ENCODE results near the gene TTC22.

The TTC22 gene

DNA sequence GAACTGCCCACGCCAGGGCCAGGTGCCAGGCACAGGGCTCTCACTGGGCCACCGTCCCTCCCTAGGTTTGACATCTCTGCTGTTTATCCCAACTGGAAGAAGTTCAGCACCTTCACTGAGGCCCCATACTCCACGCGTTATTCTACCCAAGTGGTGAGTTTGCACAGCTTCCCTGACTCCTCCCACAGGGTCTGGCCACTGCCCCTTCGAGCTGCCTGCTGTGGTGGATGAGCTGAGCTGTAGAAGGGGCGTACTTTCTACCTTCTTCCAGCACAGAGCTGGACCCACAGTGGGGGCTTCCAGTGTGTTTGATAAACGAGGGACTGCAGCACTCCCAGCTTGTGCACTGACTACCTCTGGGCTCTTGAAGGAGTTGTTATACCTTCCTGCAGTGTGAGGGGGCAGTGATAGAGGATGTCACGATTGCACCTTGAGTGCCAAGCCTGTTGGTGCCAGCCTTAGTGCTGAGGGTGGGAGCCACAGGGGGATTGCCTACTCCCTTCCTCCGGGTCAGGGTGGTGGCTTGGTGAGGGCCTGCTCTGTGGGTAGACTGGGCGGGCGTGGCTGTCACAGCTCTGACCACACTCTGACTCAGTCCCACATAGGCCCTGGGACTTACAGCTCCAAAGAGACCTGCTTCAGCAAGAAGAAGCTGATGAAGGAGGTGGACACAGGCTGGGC, 5.9 kb upstream of the TTC22 start:
- peak; percentile 29 for DNase-seq

DNA sequence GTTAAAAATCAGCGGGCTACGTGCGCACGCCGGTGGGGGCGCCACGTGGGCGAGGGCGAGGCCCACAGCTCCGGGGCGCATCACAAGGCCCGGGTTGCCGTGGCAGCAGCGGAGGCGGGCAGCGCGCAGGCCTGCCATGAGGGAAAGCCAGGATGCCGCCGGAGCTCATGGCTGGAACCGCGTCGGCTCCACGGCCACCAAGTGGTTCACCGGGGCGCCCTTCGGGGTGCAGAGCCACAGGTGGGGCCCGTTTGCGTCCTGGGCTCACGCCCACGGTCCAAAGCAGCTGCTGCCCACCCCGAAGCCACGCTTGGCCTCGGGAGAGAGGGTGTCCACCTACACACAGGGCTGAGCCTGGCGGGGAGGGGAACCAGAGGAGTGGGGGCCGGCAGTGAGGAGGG, 4.9 kb upstream of the TTC22 start:
- DNase-seq, result no peak

DNA sequence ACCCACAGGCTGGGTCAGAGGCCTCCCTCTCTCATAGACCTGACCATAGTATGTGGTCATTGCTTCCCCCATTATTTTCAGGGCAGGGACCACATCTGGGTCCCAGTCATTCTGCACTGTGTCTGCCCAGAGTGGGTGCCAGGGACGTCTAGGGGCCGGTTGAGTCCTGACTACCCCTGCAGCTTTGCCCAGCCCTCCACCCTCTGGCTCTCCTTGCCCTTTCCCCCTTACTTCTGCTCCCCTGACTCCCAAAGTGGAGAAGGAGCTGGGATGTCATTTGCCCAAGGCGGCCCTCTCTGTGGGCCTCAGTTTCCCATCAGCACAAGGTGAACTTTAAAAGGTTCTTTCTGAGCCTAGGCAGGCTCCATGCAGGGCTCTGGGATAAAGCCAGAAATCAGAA, 4.3 kb upstream of the TTC22 start:
- no peak for DNase-seq

DNA sequence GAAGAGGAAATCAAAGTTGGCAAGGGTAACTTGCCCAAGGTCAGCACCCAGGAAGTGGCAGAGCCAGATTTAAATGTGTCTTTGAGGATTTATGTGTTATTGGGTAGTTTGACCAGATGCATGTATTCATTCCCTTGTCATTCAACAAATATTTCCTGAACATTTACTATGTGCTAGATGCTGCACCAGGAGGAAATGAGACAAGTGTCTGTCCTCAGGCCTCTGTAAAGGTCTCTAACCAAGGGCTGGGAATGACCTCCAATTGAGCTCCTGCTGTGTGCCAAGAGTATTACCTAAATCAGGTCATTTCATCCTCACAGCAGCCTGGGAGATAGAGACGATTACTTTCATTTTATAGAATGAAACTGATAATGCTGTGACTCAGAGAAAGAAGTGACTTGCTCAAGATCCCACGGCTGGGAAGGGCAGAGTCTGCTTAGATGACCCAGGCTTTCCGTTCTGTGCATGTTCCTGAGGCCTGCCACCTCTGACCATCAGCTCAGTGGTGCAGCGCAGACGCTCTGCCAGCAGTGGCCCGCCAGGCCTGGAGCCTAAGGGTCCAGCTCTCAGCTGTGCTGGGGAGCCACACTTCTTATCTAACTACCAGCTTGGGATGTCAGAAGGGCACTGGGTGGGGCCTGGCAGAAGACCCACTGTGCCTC, 3.5 kb upstream of the TTC22 start:
- DNase-seq, result no peak

DNA sequence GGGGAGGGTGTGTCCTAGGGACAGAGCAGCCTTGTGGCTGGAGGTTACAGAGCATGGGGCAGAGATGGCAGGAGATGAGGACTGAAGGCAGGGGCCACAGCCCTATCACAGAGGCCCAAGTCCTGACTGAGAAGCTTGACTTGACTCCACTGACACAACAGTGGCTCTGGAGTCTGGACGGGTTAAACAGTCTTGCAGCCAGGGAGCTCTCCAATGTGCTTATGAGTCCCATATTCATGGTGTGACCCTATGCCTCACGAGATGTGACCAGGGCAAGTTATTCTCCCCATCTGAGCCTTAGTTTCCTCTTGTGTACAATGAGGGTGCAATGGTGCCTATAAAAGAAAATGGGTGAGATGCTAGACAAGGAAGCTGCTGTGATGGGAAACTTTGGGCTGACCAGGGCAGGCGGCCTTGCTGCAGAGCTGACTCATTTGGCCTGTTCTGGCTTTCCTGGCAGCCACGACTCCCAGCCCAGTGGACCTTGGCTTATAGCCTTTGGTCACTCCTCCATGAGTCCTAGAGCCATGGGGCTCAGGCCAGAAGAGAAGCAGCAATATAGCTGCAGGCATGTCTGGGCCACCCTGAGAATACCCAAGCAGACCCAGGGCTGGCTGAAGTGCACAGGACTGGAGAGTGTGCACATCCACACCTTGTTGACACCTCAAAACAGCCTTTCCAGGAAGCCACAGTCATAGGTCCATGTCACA, 2.8 kb upstream of the TTC22 start:
- no peak for DNase-seq

DNA sequence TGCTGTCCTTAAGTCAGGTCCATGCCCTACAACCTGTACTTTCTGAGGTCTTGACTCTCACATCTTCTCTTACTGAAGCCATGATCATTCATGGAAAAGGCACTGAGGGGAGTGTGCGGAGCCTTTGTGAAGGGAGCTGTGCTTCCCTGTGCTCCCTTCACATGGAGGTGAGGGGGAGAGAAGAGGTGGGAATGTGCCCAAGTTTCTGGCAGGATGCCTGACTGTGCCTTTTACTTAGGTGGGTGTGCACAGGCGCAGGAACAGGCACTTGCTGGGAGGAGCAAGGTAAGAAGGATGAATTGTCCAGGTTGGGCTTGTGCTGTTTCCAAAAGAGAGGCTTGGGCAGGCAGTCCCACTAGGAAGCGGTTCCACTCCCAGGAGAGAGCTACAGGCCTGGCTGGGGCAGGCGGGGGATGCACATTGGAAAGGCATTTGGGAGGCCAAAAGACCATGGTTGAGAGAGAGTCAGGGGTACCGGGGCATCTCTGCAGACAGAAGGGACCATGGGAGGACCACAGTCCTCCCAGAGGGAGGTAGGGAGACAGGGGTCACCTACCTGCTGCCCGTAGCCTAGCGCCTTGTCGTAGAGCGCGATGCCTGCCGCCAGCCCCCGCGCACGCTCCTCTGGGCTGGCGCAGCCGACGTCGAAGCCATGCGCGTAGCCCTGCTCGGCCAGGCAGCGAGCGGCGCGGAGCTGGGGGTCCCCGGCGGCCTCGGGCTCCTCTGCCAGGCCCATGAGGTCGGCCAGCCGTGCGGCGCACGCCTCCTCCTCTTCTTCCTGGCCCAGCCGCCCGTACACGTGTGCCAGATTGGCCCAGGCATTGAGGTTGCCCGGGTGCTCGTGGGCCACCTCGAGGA, 853 bp downstream of the TTC22 start:
- DNase-seq, result no peak

DNA sequence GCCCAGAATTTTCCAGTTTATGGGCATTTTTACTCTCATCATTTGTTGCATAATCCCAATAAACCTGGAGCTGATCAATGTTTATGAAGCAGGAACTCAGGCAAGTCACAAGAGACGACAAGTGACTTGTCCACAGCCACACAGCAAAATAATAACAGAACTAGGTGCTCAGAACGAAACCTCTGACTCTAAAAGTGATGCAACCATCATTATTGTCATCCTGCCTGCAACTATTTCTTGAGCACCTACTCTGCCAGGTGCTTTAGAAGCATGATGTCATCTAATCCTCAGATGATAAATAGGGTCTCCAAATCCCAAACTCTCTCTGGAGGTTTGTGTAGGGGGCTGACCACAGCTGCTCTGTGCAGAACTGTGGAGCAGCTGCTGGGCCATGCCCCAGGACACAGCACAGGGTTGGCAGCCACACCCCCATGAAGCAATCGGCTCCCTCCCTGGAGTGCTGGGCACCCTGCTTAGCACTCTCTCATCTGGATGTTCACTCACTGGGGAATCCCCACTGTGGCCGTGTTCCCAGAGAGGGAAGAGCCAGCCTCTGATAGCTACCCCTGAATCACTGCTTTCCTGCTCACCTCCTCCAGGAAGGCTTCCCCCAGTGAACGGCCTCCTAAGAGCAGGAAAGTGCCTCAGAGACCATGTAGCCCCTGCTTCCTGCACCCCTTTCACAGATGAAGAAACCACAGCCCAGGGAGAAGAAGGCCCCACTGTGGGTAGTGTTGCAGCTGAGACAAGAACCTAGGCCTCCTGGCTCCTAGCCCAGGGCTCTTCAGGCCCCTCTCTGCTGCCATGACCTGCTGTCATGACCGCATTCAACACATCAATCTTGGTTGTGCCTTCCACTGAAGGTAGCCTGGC, 2.1 kb downstream of the TTC22 start:
- DNase-seq, result no peak

DNA sequence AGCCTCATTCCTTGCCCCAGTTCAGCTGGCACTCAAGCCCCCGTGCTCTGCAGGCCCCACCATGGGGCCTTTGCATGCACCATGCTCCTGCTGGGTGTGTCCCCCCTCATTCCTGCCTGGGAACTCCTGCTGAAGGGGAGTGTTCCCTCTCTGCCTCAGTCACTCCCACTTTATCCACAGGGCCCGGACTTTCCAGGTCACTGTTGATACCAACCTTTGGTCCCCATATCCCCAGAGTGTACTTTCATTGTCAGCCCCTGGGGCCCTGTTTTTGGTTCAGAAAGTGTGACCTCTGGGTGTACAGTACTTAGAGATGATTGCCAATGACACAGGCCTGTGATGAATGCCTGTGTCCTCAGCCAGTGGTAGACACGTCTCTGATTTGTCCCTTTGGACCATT, 2.9 kb downstream of the TTC22 start:
- no peak for DNase-seq

DNA sequence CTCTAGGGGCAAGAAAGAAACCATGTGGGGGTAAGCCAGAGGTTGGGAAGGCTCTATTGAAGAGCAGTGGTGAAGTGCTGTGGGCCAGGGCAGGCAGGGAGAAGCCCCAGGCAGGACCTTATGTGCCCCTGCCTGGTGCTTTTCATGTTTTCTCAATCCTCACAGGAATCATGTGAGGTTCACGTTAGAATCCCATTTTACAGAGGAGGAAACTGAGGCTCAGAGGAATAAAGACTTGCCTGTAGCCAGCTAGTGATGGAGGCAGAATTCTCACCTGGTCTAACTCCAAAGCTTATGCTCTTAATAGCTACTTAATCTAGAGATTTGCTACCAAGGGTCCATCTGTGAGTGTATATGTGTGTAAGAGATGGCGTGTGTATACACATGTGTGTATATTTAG, 4.2 kb downstream of the TTC22 start:
- no peak for DNase-seq

DNA sequence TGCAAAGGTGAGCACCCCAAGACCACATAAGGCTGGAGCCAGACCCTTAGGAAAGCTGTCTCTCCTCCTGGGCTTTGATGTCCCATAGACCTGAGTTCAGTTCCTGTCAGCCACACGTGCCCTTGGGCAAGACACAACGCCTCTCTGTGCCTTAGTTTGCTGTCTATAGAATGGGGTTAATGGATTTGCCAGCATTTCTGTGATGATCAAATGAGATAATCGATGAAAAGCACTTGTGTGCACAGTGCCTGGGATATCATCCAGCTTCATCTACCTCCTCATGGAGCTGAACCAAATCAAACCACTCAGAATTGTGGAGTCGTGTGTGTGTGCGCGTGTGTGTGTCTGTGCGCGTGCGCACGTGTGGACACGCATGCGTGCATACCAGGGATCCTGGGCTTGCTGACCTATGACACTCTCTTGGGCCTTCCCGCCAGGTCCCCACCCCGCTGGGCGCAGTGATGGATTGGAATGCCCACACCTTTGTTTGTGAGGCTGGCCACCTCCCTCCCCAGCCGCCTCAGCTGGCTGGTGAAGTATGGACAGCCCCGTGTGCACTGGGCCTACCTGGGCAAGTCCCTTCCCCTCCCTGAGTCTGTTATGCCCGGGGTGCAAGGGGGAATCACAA, 5.2 kb downstream of the TTC22 start:
- DNase-seq, result no peak

DNA sequence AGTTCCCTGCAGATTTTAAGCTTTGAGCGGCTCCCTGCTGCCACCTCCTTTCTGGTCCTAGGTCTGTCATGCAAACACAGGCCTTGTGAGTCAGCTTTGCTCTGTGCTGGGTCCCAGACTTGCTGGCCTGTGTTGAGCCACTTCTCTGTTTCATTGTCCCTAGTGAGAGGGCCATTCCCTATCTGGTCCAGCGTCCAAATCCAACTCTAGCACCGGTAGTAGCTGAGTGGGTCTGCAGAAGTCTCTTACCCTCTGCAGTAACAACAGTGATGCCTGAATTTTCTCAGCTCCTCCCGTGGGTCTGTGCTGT, 5.8 kb downstream of the TTC22 start:
- DNase-seq, result no peak

DNA sequence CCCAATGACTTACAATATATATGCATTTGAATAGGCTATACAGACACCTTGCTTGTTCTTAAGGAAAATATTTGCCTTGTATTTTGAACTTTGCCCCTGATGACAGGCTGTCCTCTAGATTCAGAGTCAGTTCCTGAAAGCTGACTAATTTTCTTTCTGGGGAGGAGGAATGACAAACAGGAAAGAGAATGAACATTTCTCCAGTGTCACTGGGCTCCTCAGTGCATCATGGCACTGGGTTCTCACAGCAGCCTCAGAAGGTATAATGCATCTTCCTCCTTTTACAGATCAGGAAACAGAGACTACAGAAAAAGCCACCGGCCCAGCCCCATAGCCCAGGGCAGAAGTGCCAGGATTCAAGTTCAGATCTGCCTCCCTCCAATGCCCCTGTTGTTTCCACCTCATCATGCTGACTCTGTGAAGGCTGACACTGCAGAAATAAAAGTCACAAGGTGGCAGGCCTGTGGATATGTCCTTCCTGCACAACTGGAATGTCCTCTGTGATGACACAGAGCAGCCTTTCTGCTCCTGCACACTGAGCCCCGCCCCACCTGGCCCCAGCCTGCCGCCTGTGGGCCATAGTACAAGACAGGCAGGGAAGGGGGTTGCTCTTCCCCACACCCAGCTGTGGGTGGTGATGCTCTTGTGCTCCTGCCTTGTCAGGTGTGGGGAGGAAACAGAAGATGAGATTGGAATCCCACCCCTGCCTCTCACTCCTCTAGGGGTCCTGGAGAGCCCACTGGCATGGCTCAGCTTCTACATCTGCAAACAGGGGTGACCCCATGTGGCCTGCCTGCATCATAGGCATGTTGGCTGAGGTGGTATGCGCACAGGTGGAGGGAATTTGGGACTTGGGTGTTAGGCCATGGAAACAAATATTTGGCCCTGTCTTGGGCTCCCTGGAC, 6.4 kb downstream of the TTC22 start:
- no peak for DNase-seq

DNA sequence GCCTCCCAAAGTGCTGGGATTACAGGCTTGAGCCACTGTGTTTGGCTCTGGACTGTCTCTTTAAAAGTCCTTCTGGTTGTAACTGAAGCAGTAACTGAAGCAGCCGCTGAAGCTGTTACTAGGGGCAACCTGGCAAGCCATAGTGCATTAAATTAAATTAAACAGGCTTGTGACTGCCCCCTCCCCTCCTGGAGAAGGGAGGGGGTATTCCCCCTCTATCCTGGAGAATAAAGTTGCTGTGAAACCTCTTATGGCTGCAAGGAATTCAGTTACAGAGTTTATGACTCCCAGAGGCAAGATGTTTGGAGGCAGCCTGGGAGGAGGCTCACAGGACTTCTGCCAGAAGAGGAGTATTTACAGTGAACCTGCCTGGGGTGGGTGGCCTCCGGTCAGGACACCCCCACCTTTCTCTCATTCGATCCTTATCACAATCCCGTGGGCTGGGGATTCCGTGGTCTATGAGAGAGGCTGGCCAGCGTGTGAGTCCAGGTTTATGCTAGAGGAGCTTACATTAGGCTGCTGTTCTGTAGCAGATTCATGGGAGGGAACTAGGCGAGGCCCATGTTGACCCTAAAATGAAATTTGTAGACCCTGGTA, 8.3 kb downstream of the TTC22 start:
- DNase-seq, result no peak

DNA sequence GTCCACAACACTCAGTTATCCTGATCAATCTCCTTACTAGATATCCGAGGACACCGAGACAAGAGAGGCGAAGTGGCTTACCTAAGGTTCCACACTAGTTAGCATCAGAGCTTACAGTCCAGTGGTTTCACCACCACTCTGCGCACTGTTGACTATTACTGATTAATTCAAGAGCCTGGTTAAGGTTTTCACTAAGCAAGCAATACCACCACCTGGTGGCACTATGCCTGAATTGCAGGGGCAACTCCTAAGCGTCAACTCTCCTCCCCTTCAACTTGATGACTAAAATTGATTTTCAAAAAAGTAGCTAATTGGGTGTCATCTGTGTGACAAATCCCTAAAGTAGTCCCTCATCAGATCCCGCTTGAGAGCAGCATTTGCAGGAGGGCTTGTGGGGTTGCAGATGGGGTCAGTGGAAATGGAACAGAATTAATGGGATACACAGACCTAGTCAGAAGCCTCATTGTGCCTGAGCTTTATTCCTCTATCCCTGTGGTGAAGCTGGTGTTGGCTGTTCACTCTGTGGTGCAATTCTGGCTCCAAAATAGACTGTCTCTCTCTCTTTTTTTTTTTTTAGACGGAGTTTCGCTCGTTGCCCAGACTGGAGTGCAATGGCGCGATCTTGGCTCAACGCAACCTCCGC, 9.1 kb downstream of the TTC22 start:
- DNase-seq, result no peak

DNA sequence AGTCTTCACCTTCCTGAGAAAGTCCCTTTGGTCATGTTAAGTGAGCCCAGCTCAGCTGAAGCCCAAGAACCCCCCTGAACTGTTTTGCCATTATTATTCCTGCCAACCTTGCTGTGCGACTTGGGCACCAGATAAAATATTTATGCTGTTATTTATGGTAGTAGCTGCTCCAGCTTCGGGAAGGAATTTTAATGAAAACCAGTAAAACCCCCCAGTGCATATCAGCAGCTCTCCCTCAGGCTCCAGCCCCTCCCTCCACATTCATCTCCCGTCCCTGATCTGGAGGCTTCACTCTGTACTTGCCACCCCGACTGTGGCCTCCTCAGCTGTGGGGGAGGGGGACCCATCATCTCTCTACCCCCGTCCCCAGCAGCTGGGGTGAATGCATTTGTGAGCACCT, 12.7 kb downstream of the TTC22 start:
- no peak for DNase-seq

DNA sequence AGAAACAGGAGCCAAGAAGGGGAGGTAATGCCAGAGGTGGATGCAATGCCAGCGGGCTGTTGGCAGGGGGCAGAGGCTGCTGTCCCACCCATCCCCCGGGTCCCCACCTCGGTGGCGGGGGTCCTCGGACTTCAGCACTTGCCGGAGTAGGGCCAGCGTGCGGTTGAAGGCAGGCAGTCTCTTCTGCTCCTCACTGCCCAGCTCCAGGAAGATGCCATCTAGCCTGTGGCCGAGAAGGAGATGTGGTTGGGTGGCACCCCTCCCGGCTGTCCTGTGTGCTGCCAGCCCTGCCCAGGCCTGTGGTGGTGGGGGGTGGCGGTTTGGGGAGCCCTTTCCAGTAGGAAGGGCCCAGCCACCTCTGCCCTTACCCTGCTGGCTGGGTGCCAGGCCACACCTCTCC, 13.5 kb downstream of the TTC22 start:
- DNase-seq, result no peak

DNA sequence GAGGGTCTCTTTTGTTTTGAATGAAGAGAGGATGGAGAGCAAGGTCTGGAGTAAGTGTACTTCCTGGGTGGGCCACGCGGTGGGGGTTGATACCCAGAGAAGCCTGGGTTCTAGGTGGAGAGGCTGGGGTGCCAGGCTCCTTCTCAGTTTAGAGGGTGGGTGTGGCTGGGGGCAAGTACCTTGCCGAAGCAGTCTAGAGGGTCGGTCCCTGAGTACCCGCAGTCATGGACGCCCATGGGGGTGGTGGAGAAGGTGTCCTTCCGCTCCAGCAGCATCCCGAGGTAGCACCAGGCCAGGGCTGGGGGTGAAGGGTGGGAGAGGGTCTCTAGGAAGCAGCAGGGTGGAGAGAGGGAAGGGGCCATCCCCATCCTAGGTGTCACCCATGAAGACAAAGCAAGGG, 14.3 kb downstream of the TTC22 start:
- DNase-seq, result no peak

DNA sequence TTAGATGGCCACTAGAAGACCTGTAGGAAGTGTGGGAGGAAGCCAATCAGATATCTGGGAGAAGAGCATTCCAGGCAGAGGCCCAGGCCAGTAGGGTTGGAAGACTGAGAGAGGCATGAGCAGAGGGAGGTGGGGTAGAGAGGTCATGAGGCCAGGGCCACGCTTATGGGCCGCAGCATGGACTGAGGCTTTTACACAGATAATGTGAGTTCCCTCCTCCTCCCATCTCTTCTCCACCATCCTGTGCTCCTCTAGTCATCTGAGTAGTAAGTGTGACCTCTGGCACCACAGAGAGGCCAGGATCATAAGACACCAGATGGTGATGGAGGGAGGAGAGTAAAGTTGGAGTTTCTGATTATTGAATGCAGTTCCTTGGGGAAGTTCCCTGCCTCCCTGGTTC, 17.1 kb downstream of the TTC22 start:
- DNase-seq, result no peak

DNA sequence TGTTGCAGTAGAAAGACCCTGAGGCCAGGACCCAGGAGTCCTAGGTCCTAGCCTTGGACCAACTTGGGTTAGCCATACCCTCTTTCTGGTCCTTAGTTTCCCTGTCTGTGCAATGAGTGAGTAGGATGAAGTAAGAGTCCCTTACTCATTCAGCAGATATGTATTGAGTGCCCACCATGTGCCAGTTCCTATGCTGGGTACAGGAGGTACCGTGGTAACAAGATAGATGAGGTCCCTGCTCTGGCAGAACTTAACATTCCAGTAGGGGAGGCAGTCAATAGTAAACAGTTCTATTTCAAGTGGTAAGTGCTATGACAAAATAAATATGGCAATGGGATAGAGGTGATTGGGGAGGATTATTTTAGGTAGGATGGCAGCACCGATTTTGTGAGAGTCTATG, 18.5 kb downstream of the TTC22 start:
- DNase-seq, result no peak

DNA sequence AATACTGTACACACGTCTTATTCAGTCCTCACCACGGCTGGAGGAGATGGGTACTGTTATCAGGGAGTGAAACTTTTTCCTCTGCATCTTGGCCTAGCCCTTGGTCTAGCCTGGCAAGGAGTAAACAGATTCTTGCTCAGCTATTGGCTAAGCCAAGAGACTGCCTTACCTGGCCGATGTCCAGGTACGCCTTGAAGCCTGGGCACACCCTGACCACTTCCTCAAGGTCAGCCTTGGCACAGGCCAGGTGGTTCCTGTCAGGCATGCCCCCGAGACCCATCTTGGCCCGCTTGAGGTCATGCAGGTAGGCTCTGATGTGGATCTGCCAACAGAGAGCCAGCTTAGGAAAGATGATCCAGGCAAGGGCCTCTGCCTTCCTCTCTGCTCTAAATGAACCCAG, 19.0 kb downstream of the TTC22 start:
- DNase-seq, result no peak
